ENCODE results near the gene WDR73.

DNA sequence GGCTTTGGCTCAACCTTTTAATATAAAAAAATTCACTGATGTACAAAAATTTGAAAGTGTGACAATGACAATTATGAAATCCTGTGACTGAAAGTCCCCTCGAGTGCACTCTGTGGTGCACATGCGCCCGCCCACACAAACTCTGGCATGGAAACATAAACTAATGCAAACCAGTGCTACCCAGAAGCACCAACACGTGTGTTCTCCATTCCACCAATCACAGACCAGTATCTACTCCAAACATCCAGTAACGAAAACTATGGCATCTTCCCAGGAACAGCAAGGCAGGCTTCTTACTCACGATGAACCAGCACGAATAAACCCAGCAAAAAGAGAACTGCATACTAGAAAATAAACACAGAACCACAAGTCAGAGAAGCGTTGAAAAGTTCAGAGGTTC is 15.6 kb upstream of the WDR73 start:
- no peak for TF ChIP-seq POLR2AphosphoS5 (IDR thresholded peaks at IDR 0.05; ENCODE audit: low read depth, low read length)
- TF ChIP-seq POLR2A (IDR thresholded peaks at IDR 0.05; ENCODE audit: low read depth, low read length) = no peak
- TF ChIP-seq SPI1 (IDR thresholded peaks at IDR 0.05; ENCODE audit: low read depth, low read length) = no peak
- TF ChIP-seq TAF1 (IDR thresholded peaks at IDR 0.05; ENCODE audit: low read depth, low read length) = no peak
- TF ChIP-seq POU2F2 (IDR thresholded peaks at IDR 0.05; ENCODE audit: low read depth, low read length) = no peak
- TF ChIP-seq PAX5 (IDR thresholded peaks at IDR 0.05; ENCODE audit: insufficient read depth, low read length, severe bottlenecking) = no peak

Data from GM12891 (cell line).